ENCODE data around the gene ZFR2. TPM values are rescaled to one million over a fixed set of nuclear protein-coding genes. Genes with fewer than 3 reads are reported as not detected.
A peak's percentile ranks its signal among the peaks of the same experiment; 100 is the strongest.
"Not testable (repeated sequence)": the region's sequence is repeated elsewhere in the genome, so short reads cannot be mapped to it uniquely, and the experiment has no call there.

Gene ZFR2
- total RNA-seq, 1 donor from 2014 or later, result not detected

DNA sequence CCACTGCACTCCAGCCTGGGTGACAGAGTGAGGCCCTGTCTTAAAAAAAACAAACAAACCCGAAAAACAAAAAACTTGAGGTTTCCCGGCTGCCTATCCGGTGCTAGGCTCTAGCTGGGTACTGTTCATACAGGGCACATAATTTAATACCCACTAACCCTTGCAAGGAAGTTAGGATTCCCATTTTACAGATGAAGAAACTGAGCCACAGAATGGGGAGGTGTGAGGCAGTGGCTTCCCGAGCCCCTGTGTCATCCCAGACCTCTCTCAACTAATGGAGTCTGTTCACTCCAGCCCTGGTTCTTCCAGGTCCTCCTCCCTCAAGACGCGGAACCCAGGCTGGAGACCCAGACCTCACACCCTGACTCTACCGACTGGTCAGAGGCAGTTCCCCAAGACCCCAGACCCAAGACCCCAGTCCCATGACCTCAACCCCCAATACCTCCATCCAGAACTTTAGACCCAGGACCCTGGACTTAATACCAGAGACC, 107.9 kb downstream of the ZFR2 start:
- Mint-ChIP-seq H3K36me3 (ENCODE audit: unreplicated experiment) (peaks cover 3% of the 10 kb centered on the region), H3K27me3 (ENCODE audit: unreplicated experiment) (no peaks in the 10 kb centered on the region), H3K27ac (ENCODE audit: unreplicated experiment) (peak overlapping the region; percentile 98), H3K9me3 (ENCODE audit: unreplicated experiment) (no peaks in the 10 kb centered on the region), H3K4me3 (ENCODE audit: unreplicated experiment) (peak overlapping the region; percentile 96), H3K4me1 (ENCODE audit: unreplicated experiment) (peaks cover 25% of the 10 kb centered on the region)
- DNase-seq (ENCODE audit: extremely low spot score, unreplicated experiment), result no peak
- TF ChIP-seq, protein P1, sequence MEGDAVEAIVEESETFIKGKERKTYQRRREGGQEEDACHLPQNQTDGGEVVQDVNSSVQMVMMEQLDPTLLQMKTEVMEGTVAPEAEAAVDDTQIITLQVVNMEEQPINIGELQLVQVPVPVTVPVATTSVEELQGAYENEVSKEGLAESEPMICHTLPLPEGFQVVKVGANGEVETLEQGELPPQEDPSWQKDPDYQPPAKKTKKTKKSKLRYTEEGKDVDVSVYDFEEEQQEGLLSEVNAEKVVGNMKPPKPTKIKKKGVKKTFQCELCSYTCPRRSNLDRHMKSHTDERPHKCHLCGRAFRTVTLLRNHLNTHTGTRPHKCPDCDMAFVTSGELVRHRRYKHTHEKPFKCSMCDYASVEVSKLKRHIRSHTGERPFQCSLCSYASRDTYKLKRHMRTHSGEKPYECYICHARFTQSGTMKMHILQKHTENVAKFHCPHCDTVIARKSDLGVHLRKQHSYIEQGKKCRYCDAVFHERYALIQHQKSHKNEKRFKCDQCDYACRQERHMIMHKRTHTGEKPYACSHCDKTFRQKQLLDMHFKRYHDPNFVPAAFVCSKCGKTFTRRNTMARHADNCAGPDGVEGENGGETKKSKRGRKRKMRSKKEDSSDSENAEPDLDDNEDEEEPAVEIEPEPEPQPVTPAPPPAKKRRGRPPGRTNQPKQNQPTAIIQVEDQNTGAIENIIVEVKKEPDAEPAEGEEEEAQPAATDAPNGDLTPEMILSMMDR (IDR thresholded peaks at IDR 0.05), result no peak

DNA sequence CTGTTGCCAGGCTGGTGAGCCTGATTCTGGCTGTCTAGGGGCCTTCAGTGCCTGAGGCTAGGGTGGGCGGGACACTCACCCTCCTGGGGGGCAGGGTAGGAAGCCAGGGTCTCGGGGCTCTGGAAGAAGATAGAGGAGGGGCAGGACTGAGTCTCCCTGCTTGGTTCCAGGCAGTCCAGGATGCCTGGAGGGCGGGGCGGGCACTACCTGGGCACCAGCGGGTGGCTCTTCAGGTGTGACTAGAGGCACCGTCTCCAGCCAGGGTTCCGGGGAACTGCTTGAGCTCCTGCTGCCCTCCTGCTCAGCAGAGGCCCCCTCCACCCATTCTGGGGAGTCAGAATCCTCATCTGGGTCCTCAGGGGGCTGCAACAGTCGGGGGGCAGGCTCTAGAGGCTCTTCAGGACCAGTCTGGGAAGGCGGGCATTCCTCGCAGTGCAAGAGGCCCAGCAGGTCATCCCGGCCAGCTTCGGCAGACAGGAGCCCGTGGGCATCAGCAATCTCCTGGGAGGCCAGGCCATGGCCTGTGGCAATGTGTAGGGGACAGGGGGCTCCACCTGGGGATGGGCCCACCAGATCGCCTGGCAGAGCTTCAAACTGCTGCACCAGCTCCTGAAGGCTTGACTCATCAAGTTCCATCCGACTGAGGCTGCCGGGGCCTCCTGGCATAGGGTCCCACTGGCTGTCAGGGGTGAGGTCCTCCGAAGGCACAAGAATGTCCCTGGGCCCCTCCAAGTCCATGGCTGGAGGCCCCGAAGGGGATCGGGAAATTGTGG, 109.2 kb downstream of the ZFR2 start:
- no peaks in the 10 kb centered on the region for H3K27me3 Mint-ChIP-seq (ENCODE audit: unreplicated experiment)
- no peak overlapping the region for H3K27ac Mint-ChIP-seq (ENCODE audit: unreplicated experiment)
- TF ChIP-seq, protein P1 (IDR thresholded peaks at IDR 0.05), result no peak

DNA sequence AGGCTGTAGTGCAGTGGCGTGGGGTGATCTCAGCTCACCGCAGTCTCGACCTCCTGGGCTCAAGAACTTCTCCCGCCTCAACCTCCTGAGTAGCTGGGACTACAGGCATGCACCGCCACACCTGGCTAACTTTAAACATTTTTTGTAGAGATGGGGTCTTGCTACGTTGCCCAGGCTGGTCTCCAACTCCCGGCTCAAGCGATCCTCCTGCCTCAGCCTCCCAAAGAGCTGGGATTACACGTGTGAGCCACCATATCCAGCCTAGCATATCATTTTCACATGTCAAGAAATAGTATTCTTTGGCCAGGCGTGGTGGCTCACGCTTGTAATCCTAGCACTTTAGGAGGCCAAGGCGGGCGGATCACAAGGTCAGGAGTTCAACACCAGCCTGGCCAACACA, 110.5 kb downstream of the ZFR2 start:
- H3K4me3 Mint-ChIP-seq (ENCODE audit: unreplicated experiment); H3K9me3 Mint-ChIP-seq (ENCODE audit: unreplicated experiment); H3K36me3 Mint-ChIP-seq (ENCODE audit: unreplicated experiment); H3K27me3 Mint-ChIP-seq (ENCODE audit: unreplicated experiment); H3K27ac Mint-ChIP-seq (ENCODE audit: unreplicated experiment); DNase-seq (ENCODE audit: extremely low spot score, unreplicated experiment): not testable (repeated sequence)
- H3K4me1 Mint-ChIP-seq (ENCODE audit: unreplicated experiment), result peaks cover 23% of the 10 kb centered on the region

More for the DNA sequence above, 109.2 kb downstream of the ZFR2 start:
- DNase-seq (ENCODE audit: extremely low spot score, unreplicated experiment), result no peak
- peak overlapping the region; percentile 96 for H3K4me3 Mint-ChIP-seq (ENCODE audit: unreplicated experiment)
- H3K9me3 Mint-ChIP-seq (ENCODE audit: unreplicated experiment), result no peaks in the 10 kb centered on the region
- peaks cover 25% of the 10 kb centered on the region for H3K4me1 Mint-ChIP-seq (ENCODE audit: unreplicated experiment)
- peaks cover 6% of the 10 kb centered on the region for H3K36me3 Mint-ChIP-seq (ENCODE audit: unreplicated experiment)

DNA sequence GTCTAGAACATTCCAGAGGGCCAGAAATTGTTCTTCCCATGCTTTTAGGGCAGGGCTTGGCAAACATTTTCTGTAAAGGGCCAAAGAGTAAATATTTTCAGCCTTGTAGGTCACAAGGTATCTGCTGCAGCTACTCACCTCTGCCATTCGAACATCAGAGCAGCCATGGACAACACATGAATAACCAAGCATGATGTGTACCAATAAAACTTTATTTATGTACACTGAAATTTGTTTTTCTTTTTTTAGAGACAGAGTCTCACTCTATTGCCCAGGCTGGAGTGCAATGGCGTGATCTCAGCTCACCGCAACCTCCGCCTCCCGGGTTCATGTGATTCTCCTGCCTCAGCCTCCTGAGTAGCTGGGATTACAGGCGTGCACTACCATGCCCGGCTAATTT, 111.1 kb downstream of the ZFR2 start:
- H3K4me3 Mint-ChIP-seq (ENCODE audit: unreplicated experiment); H3K27me3 Mint-ChIP-seq (ENCODE audit: unreplicated experiment); H3K27ac Mint-ChIP-seq (ENCODE audit: unreplicated experiment); H3K36me3 Mint-ChIP-seq (ENCODE audit: unreplicated experiment); DNase-seq (ENCODE audit: extremely low spot score, unreplicated experiment); H3K9me3 Mint-ChIP-seq (ENCODE audit: unreplicated experiment): not testable (repeated sequence)
- peaks cover 18% of the 10 kb centered on the region for H3K4me1 Mint-ChIP-seq (ENCODE audit: unreplicated experiment)

Other genes with a start within 250 kb of the ZFR2 start
- 24.7 and 26.6 TPM in 2 replicates for gene CACTIN, start 242.2 kb downstream of the ZFR2 start, total RNA-seq
- gene PIP5K1C, start 168.6 kb downstream of the ZFR2 start, total RNA-seq, result 73.0 and 75.7 TPM in 2 replicates
- not detected in 2 replicates for gene TJP3, start 160.7 kb downstream of the ZFR2 start, total RNA-seq
- gene APBA3, start 107.3 kb downstream of the ZFR2 start, total RNA-seq, result 21.6 and 24.7 TPM in 2 replicates
- 43.8 and 53.2 TPM in 2 replicates for gene MRPL54, start 106.4 kb downstream of the ZFR2 start, total RNA-seq
- not detected in 2 replicates for gene RAX2, start 96.8 kb downstream of the ZFR2 start, total RNA-seq
- not detected in 2 replicates for gene MATK, start 82.7 kb downstream of the ZFR2 start, total RNA-seq
- not detected in 2 replicates for gene ATCAY, start 11.6 kb upstream of the ZFR2 start, total RNA-seq
- gene NMRK2, start 64.0 kb upstream of the ZFR2 start, total RNA-seq, result not detected in 2 replicates
- gene DAPK3, start 102.1 kb upstream of the ZFR2 start, total RNA-seq, result 92.9 and 94.7 TPM in 2 replicates
- gene EEF2, start 116.4 kb upstream of the ZFR2 start, total RNA-seq, result 3,162 and 3,203 TPM in 2 replicates
- 28.8 and 29.4 TPM in 2 replicates for gene PIAS4, start 138.7 kb upstream of the ZFR2 start, total RNA-seq
- 29.4 and 30.0 TPM in 2 replicates for gene ZBTB7A, start 197.9 kb upstream of the ZFR2 start, total RNA-seq

Data from osteocyte (in vitro differentiated cells).